SU-DHL-6 (cell line): ENCODE results near the gene NEU3.
A peak's percentile ranks its signal among the peaks of the same experiment; 100 is the strongest.

Experiments used
- H2AFZ ChIP-seq: fragments of 200-600 bp; sonication (generic); 2 replicates; pipeline ENCODE4 v1.6.1; 2014; ENCODE audit warnings: low read depth, mild to moderate bottlenecking, moderate library complexity, mixed read lengths, antibody characterized with exemption, low read length; ENCODE audit not compliant: severe bottlenecking
- H3F3A ChIP-seq: fragments of 200-600 bp; shearing (Covaris generic); 2 replicates; pipeline ENCODE4 v1.6.0; 2016; ENCODE audit warnings: antibody characterized with exemption, mild to moderate bottlenecking; ENCODE audit not compliant: insufficient read depth
- H3K27ac ChIP-seq: fragments of 200-600 bp; sonication (generic); 2 replicates; pipeline ENCODE4 v1.5.1; 2016; ENCODE audit warnings: low read depth, mild to moderate bottlenecking, low read length, moderate library complexity, mixed read lengths
- H3K27me3 ChIP-seq: fragments of 200-600 bp; sonication (generic), shearing (Covaris generic); 2 replicates; pipeline ENCODE4 v1.6.0; 2014; ENCODE audit warnings: mild to moderate bottlenecking, low read length
- H3K36me3 ChIP-seq: fragments of 200-600 bp; sonication (generic); 2 replicates; pipeline ENCODE4 v1.6.1; 2014; ENCODE audit warnings: mild to moderate bottlenecking, low read length, mixed read lengths
- H3K4me2 ChIP-seq: fragments of 300-600, 200-600 bp; shearing (Covaris generic), sonication (generic); 2 replicates; pipeline ENCODE4 v1.6.0; 2014; ENCODE audit warnings: low read length, low read depth, mild to moderate bottlenecking; ENCODE audit not compliant: poor library complexity, severe bottlenecking
- H3K4me3 ChIP-seq: fragments of 200-600 bp; sonication (generic); 2 replicates; pipeline ENCODE4 v1.5.1; 2014; ENCODE audit warnings: antibody characterized with exemption, low read length, mild to moderate bottlenecking, mixed read lengths; ENCODE audit not compliant: insufficient read depth, poor library complexity, severe bottlenecking
- H3K79me2 ChIP-seq: fragments of 200-600 bp; sonication (generic); 2 replicates; pipeline ENCODE4 v1.6.1; 2014; ENCODE audit warnings: mild to moderate bottlenecking, low read length, moderate library complexity; ENCODE audit not compliant: insufficient read depth
- H3K9ac ChIP-seq: fragments of 200-600 bp; sonication (generic); 2 replicates; pipeline ENCODE4 v1.7.0; 2014; ENCODE audit warnings: mild to moderate bottlenecking, low read length
- H3K9me2 ChIP-seq: fragments of 200-600 bp; sonication (generic); replicated peaks from 2 replicates; pipeline ENCODE4 v1.6.1; 2014; ENCODE audit warnings: low read length; ENCODE audit not compliant: insufficient read depth
- H3K9me3 ChIP-seq: fragments of 200-600 bp; sonication (generic); 2 replicates; pipeline ENCODE4 v1.6.1; 2014; ENCODE audit warnings: low read length, mixed read lengths; ENCODE audit not compliant: insufficient read depth
- H4K20me1 ChIP-seq: fragments of 200-600 bp; sonication (generic); 2 replicates; pipeline ENCODE4 v1.6.1; 2014; ENCODE audit warnings: low read depth, mild to moderate bottlenecking, antibody characterized with exemption, low read length, moderate library complexity, mixed read lengths
- EZH2phosphoT487 ChIP-seq: fragments of 200-600 bp; sonication (generic), shearing (Covaris generic); conservative IDR thresholded peaks from 2 replicates; pipeline ENCODE4 v1.6.1; 2018; ENCODE audit warnings: mild to moderate bottlenecking, antibody characterized with exemption, low read length, moderate library complexity, mixed read lengths
- TF ChIP-seq, protein P1 (sequence below): fragments of 200-600 bp; sonication (generic); IDR thresholded peaks from one replicate; pipeline ENCODE4 v1.5.1; 2017; ENCODE audit warnings: antibody characterized with exemption, mild to moderate bottlenecking, low read length, moderate library complexity; ENCODE audit not compliant: insufficient read depth, poor library complexity, severe bottlenecking

NEU3 gene, protein sequence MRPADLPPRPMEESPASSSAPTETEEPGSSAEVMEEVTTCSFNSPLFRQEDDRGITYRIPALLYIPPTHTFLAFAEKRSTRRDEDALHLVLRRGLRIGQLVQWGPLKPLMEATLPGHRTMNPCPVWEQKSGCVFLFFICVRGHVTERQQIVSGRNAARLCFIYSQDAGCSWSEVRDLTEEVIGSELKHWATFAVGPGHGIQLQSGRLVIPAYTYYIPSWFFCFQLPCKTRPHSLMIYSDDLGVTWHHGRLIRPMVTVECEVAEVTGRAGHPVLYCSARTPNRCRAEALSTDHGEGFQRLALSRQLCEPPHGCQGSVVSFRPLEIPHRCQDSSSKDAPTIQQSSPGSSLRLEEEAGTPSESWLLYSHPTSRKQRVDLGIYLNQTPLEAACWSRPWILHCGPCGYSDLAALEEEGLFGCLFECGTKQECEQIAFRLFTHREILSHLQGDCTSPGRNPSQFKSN

DNA sequence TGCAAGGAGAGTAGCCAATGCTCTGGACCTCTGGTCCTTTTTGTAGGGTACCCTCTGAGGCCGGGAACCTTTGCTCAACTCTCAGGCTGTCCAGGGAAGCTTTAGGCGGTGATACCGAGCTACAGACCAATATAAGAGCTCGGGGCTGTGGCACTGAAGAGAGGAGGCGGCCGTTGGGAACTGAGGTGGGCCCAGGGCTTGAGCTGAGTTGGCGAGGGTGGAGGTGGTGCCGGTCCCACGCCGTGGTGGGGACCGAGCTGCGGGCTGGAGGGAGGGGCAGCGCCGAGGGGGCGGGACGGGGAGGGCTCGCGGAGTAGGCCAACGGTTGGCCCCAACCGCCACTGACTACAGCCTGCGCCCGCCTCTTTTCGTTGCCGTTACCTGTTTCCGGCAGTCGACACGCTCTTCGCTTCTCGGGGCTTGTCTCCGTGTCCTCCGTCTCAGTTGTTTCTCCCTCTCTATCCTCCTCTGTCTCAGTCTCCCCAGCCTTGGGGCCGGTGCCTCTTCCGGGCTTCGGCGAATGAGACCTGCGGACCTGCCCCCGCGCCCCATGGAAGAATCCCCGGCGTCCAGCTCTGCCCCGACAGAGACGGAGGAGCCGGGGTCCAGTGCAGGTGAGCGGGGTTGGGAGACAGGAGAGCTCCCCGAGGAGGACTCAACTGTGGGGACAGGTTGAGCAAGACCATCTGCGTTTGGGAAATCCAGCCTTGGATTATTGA, at the start of gene NEU3:
Gene NEU3 (plus strand): TSS at position 393 of the 719 bp plus-strand sequence. CDS start 128 bp downstream, at position 521.
- peak within 1 kb of the TSS; percentile 76 for H3K27ac ChIP-seq

DNA sequence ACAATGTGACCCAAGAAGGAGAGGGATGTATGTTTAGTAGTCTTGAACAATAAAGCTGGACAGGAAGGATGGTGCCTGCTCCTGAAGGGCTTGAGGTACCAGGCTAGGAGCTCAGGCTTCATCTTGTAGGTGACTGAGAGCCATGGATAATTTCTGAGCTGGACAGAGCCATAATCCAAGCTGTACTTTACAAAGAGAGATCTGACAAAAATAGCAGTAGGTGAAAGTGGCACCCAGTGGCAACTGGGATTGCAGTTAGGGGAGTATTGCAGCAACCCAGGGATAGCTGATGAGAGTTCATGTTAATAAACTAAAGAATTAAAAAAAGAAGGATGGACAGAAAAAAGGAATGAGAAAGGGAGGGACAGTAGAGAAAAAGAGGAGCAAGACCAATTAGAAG, 47.2 kb upstream of the NEU3 start:
- Histone ChIP-seq H3K79me2 (no peaks in the 10 kb centered on the region), H3K9me2 (no peaks in the 10 kb centered on the region), H3F3A (no peaks in the 10 kb centered on the region), H4K20me1 (no peaks in the 10 kb centered on the region), H3K36me3 (no peaks in the 10 kb centered on the region), H2AFZ (no peak overlapping the region), H3K4me3 (no peak overlapping the region), H3K4me2 (no peak overlapping the region), H3K27me3 (no peaks in the 10 kb centered on the region), H3K27ac (no peak overlapping the region), H3K9ac (no peak overlapping the region), H3K9me3 (no peaks in the 10 kb centered on the region)
- no peak for TF ChIP-seq EZH2phosphoT487
- TF ChIP-seq, protein P1, sequence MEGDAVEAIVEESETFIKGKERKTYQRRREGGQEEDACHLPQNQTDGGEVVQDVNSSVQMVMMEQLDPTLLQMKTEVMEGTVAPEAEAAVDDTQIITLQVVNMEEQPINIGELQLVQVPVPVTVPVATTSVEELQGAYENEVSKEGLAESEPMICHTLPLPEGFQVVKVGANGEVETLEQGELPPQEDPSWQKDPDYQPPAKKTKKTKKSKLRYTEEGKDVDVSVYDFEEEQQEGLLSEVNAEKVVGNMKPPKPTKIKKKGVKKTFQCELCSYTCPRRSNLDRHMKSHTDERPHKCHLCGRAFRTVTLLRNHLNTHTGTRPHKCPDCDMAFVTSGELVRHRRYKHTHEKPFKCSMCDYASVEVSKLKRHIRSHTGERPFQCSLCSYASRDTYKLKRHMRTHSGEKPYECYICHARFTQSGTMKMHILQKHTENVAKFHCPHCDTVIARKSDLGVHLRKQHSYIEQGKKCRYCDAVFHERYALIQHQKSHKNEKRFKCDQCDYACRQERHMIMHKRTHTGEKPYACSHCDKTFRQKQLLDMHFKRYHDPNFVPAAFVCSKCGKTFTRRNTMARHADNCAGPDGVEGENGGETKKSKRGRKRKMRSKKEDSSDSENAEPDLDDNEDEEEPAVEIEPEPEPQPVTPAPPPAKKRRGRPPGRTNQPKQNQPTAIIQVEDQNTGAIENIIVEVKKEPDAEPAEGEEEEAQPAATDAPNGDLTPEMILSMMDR: no peak

More for the DNA sequence above, at the start of gene NEU3:
- Histone ChIP-seq H2AFZ (peak within 1 kb of the TSS; percentile 91), H3K4me3 (peak within 1 kb of the TSS; percentile 89), H3K9ac (peak within 1 kb of the TSS; percentile 94), H3K79me2 (peaks cover 39% of the 10 kb centered on the region), H3K4me2 (peak within 1 kb of the TSS; percentile 80), H3K9me2 (no peaks in the 10 kb centered on the region), H3K36me3 (no peaks in the 10 kb centered on the region), H3K9me3 (no peaks in the 10 kb centered on the region), H3K27me3 (no peaks in the 10 kb centered on the region), H4K20me1 (no peaks in the 10 kb centered on the region), H3F3A (peaks cover 23% of the 10 kb centered on the region)
- TF ChIP-seq, protein P1: no peak

DNA sequence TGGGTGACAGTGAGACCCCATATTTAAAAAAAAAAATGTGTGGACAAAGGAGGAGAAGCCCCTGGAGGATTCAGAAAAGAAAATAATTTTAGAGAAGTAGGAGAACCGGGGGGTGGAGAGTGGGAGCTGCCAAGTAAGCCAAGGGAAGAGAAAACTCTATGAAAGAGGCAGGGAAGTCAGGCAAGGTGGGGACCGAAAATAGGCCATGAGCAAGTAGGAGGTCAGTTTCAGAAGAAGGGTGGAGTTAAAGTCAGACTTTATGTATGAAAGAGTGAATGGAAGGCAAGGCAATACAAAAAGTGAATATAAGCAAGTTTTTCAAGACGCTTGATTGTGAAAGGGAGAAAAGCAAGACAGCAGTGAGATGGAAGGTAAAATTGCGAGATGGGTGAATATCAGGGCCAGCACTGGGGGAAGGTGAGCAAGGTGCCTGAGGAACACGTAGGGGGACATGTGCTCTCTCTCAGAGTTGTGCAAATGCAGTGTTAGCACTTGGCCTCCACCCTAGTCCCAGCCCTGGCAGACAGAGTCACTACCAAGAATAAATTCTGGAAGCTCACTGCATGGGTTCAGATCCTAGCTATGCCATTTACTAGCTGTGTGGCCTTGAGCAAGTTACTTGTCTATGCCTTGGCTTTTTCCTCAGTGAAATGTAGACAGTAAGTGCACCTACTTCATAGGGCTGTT, 46.5 kb upstream of the NEU3 start:
- Histone ChIP-seq H3K79me2 (no peaks in the 10 kb centered on the region), H3K4me2 (no peak overlapping the region)

More for the DNA sequence above, 46.5 kb upstream of the NEU3 start:
- Histone ChIP-seq H3F3A (no peaks in the 10 kb centered on the region), H2AFZ (no peak overlapping the region), H3K9me2 (no peaks in the 10 kb centered on the region), H3K9ac (no peak overlapping the region), H3K9me3 (no peaks in the 10 kb centered on the region), H4K20me1 (no peaks in the 10 kb centered on the region), H3K4me3 (no peak overlapping the region), H3K36me3 (no peaks in the 10 kb centered on the region), H3K27ac (no peak overlapping the region), H3K27me3 (no peaks in the 10 kb centered on the region)
- TF ChIP-seq, protein P1: no peak
- TF ChIP-seq EZH2phosphoT487: no peak
